ENCODE data around the gene UBE2E3. TPM values are rescaled to one million over a fixed set of nuclear protein-coding genes. Genes with fewer than 3 reads are reported as not detected.
A peak's percentile ranks its signal among the peaks of the same experiment; 100 is the strongest.

The UBE2E3 gene
- total and polyA plus RNA-seq, 2 of the 13 experiments (the other 11 are each of a cell fraction or from before 2014, with no cell fraction given) = 45.7 to 92.6 TPM

DNA sequence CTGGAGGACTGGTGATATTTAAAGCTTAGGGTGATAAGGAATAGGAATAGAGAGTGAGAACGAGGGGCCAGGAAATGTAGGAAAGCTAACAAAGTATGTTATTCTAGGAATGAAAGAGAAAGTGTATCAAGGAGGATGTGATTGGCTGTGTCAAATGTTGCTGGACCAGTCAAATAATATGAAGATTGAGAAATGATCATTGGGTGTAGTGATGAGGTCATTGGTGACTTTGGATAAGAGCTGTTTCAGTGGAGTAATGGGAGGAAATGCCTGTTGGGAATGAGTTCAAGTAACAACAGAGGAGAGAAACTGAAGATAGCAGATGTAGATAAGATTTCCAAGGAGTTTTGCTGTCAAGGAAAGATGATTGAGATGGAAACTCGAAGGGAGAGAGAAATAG, 74.4 kb downstream of the UBE2E3 start:
- POLR2A ChIA-PET = no interaction called here

DNA sequence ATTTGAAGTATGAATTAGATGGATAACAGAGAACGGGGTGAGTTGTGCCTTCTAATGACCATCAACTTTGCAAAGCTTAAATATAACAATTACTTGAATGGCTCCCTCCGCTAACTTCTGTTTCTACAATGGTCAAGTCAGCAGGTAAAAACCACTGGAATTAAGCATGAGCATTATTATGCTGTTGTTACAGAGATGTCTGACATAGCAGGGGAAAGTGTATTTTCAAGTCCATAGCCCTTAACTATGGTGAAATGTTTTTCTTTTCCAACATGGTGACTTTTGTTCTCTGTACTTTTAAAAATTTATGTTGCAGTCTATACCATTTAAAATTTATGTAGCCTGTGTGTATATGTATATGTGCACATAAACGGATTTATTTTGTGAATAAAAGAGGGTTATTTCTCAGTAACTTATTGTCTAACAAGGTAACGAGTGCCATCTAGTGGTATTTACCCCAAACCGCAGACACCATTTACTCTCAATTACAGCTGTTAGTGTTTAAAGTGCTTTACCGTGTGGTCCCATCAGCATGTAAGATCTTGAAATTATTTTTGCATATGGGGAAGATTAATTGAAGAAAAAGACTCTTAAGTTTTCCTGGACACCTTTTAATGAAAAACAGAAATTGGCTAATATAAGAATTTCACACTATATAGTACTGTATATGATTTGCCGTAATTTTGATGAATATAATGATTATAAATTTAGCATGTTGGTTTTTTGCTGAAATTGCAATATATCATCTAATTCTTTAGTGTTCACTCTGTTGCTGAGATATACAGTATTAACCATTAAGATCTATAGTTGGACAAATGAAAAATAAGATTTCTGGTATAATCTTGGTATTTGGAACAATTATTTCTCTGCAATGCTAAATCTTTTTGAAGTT, 78.2 kb downstream of the UBE2E3 start:
- peak; percentile 55 for FAIRE-seq
- Histone ChIP-seq H3K79me2 (ENCODE audit: insufficient read depth, low read length) (no peaks in the 10 kb centered on the region), H2AFZ (ENCODE audit: low read length) (no peak overlapping the region), H3K4me1 (ENCODE audit: insufficient read depth, low read length) (no peaks in the 10 kb centered on the region), H3K9ac (ENCODE audit: insufficient read depth, low read depth, low read length) (no peak overlapping the region), H4K20me1 (ENCODE audit: insufficient read depth, low read length) (no peaks in the 10 kb centered on the region), H3K36me3 (replicated peaks in 1 of 2; ENCODE audit: control insufficient read depth in 1 of 2, insufficient read depth in 2 of 2, low read length in 2 of 2) (no peaks in the 10 kb centered on the region; a peak in 2 of 5 replicates), H3K9me3 (ENCODE audit: low read length) (no peaks in the 10 kb centered on the region), H3K4me3 (replicated peaks in 1 of 3; ENCODE audit: insufficient read depth in 1 of 3, low read depth in 2 of 3, low read length in 3 of 3) (no peak overlapping the region), H3K27ac (ENCODE audit: extremely low read length, insufficient read depth, low read length) (no peak overlapping the region), H3K27me3 (ENCODE audit: control insufficient read depth in 1 of 2, insufficient read depth in 2 of 2, low read length in 2 of 2) (no peaks in the 10 kb centered on the region), H3K4me2 (ENCODE audit: low read depth, low read length) (no peak overlapping the region)
- peak; percentile 81 for ATAC-seq
- WGBS (ENCODE audit: low lambda C conversion rate) = 55% methylated on average over 7 of the region's 7 CpGs
- ChIA-PET POLR2A (no interaction called here), CTCF (ENCODE audit: low intra/inter-chr PET ratio, low total read pairs) (interaction anchor here (2.7 to 3.4 kb wide), 2 partner anchors 454 to 934 kb away, joined by 26 to 29 read pairs; no protein-coding TSS in a partner anchor)
- in situ Hi-C loops (cut with HindIII; ENCODE audit: extremely low pct_ligation_motif_present, low pct_unique_long_range_greater_than_20kb) = loop anchor here (5.0 to 10.0 kb wide), 2 partner anchors 454 to 936 kb away; no protein-coding TSS in a partner anchor
- peak; percentile 60 for DNase-seq (ENCODE audit: low spot score)
- intact Hi-C loops (cut with micrococcal nuclease; ENCODE audit: unreplicated experiment) = loop anchor here (1.0 to 10.0 kb wide), 5 partner anchors 75 to 933 kb away; no protein-coding TSS in a partner anchor
- BruUV-seq (replicated peaks) = no TSS peak
- TF ChIP-seq STAG1 (CRISPR knock-in tag; IDR thresholded peaks at IDR 0.05) (peak; percentile 94), ZNF619 (CRISPR knock-in tag; IDR thresholded peaks at IDR 0.05) (no peak), MAFK (conservative IDR thresholded peaks at IDR 0.05 in 1 of 2, IDR thresholded peaks at IDR 0.05 in 1 of 2; ENCODE audit: low read length in 2 of 2) (peak; percentile 88 to 90), PHF8 (CRISPR knock-in tag; IDR thresholded peaks at IDR 0.05) (no peak), RAD21 (CRISPR knock-in tag; IDR thresholded peaks at IDR 0.05) (peak; percentile 76), TFAP4 (IDR thresholded peaks at IDR 0.05; ENCODE audit: borderline replicate concordance, low read depth) (0 out of 2 replicates have a peak, but pooled peaks have one; percentile 10), KDM1A (CRISPR knock-in tag; IDR thresholded peaks at IDR 0.05) (no peak), ZMAT3 (CRISPR knock-in tag; conservative IDR thresholded peaks at IDR 0.05) (no peak), TBP (CRISPR knock-in tag; IDR thresholded peaks at IDR 0.05) (no peak), EZH2 (conservative IDR thresholded peaks at IDR 0.05; ENCODE audit: low read depth, low read length) (no peak), MEIS2 (CRISPR knock-in tag; IDR thresholded peaks at IDR 0.05) (no peak), CBX1 (IDR thresholded peaks at IDR 0.05; ENCODE audit: low read depth) (no peak), ZBTB2 (CRISPR knock-in tag; IDR thresholded peaks at IDR 0.05; ENCODE audit: low read depth) (no peak)

More for the DNA sequence above, 74.4 kb downstream of the UBE2E3 start:
- Histone ChIP-seq H3K79me2 (ENCODE audit: insufficient read depth, low read length) (no peaks in the 10 kb centered on the region), H3K27me3 (ENCODE audit: control insufficient read depth in 1 of 2, insufficient read depth in 2 of 2, low read length in 2 of 2) (no peaks in the 10 kb centered on the region), H3K36me3 (replicated peaks in 1 of 2; ENCODE audit: control insufficient read depth in 1 of 2, insufficient read depth in 2 of 2, low read length in 2 of 2) (no peaks in the 10 kb centered on the region), H3K4me1 (ENCODE audit: insufficient read depth, low read length) (no peaks in the 10 kb centered on the region), H2AFZ (ENCODE audit: low read length) (no peak overlapping the region), H3K4me3 (replicated peaks in 1 of 3; ENCODE audit: insufficient read depth in 1 of 3, low read depth in 2 of 3, low read length in 3 of 3) (no peak overlapping the region), H3K27ac (ENCODE audit: extremely low read length, insufficient read depth, low read length) (no peak overlapping the region), H3K4me2 (ENCODE audit: low read depth, low read length) (no peak overlapping the region), H3K9me3 (ENCODE audit: low read length) (no peaks in the 10 kb centered on the region), H3K9ac (ENCODE audit: insufficient read depth, low read depth, low read length) (no peak overlapping the region), H4K20me1 (ENCODE audit: insufficient read depth, low read length) (no peaks in the 10 kb centered on the region)
- TF ChIP-seq HOXA5 (CRISPR knock-in tag; IDR thresholded peaks at IDR 0.05) (no peak), ATF7 (IDR thresholded peaks at IDR 0.05) (peak; percentile 86), ATF7 (CRISPR knock-in tag; IDR thresholded peaks at IDR 0.05) (no peak)
- CTCF ChIA-PET (ENCODE audit: low intra/inter-chr PET ratio, low total read pairs) = no interaction called here
- FAIRE-seq = no peak
- no TSS peak for BruUV-seq (replicated peaks)
- no peak for ATAC-seq
- in situ Hi-C loops (cut with HindIII; ENCODE audit: extremely low pct_ligation_motif_present, low pct_unique_long_range_greater_than_20kb) (loop anchor here (5.0 to 10.0 kb wide), 2 partner anchors 450 to 933 kb away; no protein-coding TSS in a partner anchor), intact Hi-C loops (cut with micrococcal nuclease; ENCODE audit: unreplicated experiment) (loop anchor here (10.0 kb wide), 1 partner anchor 290 kb away; no protein-coding TSS in a partner anchor)
- 84% methylated on average over 2 of the region's 2 CpGs for WGBS (ENCODE audit: low lambda C conversion rate)
- DNase-seq (ENCODE audit: low spot score) = no peak
